ENCODE results near the gene CA11. TPM values are rescaled to one million over a fixed set of nuclear protein-coding genes. Genes with fewer than 3 reads are reported as not detected.
"Not testable (repeated sequence)": the region's sequence is repeated elsewhere in the genome, so short reads cannot be mapped to it uniquely, and the experiment has no call there.

The CA11 gene
- total RNA-seq, 1 donor from 2014 or later: 12.6 TPM

DNA sequence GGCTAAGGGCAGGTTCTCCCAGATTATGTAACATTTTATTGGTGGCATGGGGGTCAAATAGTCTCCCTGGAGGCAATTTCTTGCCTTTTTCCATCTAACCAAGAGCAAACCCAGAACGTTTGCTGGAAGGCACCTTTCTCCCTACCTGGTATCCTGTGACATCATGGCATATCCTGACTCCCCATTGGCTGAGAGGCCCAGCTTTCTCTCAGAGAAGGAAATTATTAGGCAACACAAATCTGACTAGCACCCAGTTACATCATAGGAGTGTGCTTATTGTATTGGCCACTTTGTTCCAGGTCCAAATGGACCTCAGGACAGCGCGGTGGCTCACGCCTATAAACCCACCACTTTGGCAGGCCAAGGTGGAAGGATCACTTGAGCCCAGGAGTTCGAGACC lies 13.8 kb upstream of the CA11 start:
- Mint-ChIP-seq H3K27ac (no peak overlapping the region), H3K9me3 (peaks cover 2% of the 10 kb centered on the region), H3K4me1 (peaks cover 15% of the 10 kb centered on the region), H3K27me3 (ENCODE audit: insufficient read depth, low read depth) (peaks cover 5% of the 10 kb centered on the region), H3K36me3 (no peaks in the 10 kb centered on the region), H3K4me3 (no peak overlapping the region)
- H2AFZ ChIP-seq (replicated peaks): no peak overlapping the region
- no peaks in the 10 kb centered on the region for H4K20me1 ChIP-seq (ENCODE audit: low read depth)
- H3K4me2 ChIP-seq: no peak overlapping the region
- no peak overlapping the region for H3K9ac ChIP-seq
- H3K4me3 ChIP-seq: no peak overlapping the region
- TF ChIP-seq EZH2phosphoT487 (IDR thresholded peaks at IDR 0.05) (no peak), EZH2 (IDR thresholded peaks at IDR 0.05) (no peak)
- TF ChIP-seq, protein P1, sequence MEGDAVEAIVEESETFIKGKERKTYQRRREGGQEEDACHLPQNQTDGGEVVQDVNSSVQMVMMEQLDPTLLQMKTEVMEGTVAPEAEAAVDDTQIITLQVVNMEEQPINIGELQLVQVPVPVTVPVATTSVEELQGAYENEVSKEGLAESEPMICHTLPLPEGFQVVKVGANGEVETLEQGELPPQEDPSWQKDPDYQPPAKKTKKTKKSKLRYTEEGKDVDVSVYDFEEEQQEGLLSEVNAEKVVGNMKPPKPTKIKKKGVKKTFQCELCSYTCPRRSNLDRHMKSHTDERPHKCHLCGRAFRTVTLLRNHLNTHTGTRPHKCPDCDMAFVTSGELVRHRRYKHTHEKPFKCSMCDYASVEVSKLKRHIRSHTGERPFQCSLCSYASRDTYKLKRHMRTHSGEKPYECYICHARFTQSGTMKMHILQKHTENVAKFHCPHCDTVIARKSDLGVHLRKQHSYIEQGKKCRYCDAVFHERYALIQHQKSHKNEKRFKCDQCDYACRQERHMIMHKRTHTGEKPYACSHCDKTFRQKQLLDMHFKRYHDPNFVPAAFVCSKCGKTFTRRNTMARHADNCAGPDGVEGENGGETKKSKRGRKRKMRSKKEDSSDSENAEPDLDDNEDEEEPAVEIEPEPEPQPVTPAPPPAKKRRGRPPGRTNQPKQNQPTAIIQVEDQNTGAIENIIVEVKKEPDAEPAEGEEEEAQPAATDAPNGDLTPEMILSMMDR (IDR thresholded peaks at IDR 0.05): no peak
- no peaks in the 10 kb centered on the region for H3K79me2 ChIP-seq (ENCODE audit: low read depth)
- no peaks in the 10 kb centered on the region for H3K9me3 ChIP-seq (ENCODE audit: low read depth)
- peaks cover 9% of the 10 kb centered on the region for H3K4me1 ChIP-seq
- H3K27me3 ChIP-seq: no peaks in the 10 kb centered on the region
- peaks cover 14% of the 10 kb centered on the region for H3F3A ChIP-seq (ENCODE audit: low read depth)
- H3K36me3 ChIP-seq: no peaks in the 10 kb centered on the region
- H3K27ac ChIP-seq: no peak overlapping the region
- DNase-seq (ENCODE audit: low spot score): no peak

DNA sequence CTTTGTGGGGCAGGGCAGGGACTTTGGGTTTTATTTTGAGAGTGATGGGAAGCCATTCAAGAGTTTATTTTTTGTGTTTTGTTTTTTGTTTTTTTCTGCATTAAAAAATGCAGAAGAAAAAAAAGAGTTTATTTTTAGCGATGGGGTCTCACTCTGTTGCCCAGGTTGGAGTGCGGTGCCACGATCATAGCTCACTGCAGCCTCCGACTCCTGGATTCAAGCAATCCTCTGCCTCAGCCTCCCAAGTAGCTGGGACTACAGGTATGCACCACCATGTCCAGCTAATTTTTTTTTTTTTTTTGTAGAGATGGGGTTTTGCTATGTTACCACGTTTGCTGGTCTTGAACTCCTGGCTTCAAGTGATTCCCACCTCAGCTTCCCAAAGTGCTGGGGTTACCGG lies 12.5 kb upstream of the CA11 start:
- no peaks in the 10 kb centered on the region for H3K36me3 Mint-ChIP-seq
- Histone ChIP-seq H4K20me1 (ENCODE audit: low read depth) (no peaks in the 10 kb centered on the region), H3K36me3 (no peaks in the 10 kb centered on the region), H2AFZ (replicated peaks) (no peak overlapping the region), H3F3A (ENCODE audit: low read depth) (peaks cover 10% of the 10 kb centered on the region), H3K27me3 (no peaks in the 10 kb centered on the region), H3K9ac (no peak overlapping the region), H3K79me2 (ENCODE audit: low read depth) (no peaks in the 10 kb centered on the region), H3K27ac (no peak overlapping the region), H3K4me3 (no peak overlapping the region), H3K4me2 (no peak overlapping the region), H3K4me1 (peaks cover 7% of the 10 kb centered on the region), H3K9me3 (ENCODE audit: low read depth) (no peaks in the 10 kb centered on the region)
- H3K9me3 Mint-ChIP-seq: peaks cover 2% of the 10 kb centered on the region
- peaks cover 7% of the 10 kb centered on the region for H3K27me3 Mint-ChIP-seq (ENCODE audit: insufficient read depth, low read depth)
- H3K4me3 Mint-ChIP-seq: peak overlapping the region; percentile 5
- H3K27ac Mint-ChIP-seq: no peak overlapping the region
- H3K4me1 Mint-ChIP-seq: peaks cover 21% of the 10 kb centered on the region
- TF ChIP-seq EZH2phosphoT487 (IDR thresholded peaks at IDR 0.05) (no peak), EZH2 (IDR thresholded peaks at IDR 0.05) (no peak)
- TF ChIP-seq, protein P1 (IDR thresholded peaks at IDR 0.05): no peak
- no peak for DNase-seq (ENCODE audit: low spot score)

- H3K36me3 Mint-ChIP-seq; H3K4me3 ChIP-seq; H3K36me3 ChIP-seq; H2AFZ ChIP-seq (replicated peaks); H3K79me2 ChIP-seq (ENCODE audit: low read depth); H3K27me3 ChIP-seq; H3K9me3 Mint-ChIP-seq; H3K4me1 ChIP-seq; H3K27me3 Mint-ChIP-seq (ENCODE audit: insufficient read depth, low read depth); DNase-seq (ENCODE audit: low spot score); H3K27ac Mint-ChIP-seq; H3K27ac ChIP-seq; H3K4me3 Mint-ChIP-seq; H3K9me3 ChIP-seq (ENCODE audit: low read depth); H4K20me1 ChIP-seq (ENCODE audit: low read depth); H3F3A ChIP-seq (ENCODE audit: low read depth); H3K9ac ChIP-seq; H3K4me2 ChIP-seq: not testable (repeated sequence)
- H3K4me1 Mint-ChIP-seq: peaks cover 21% of the 10 kb centered on the region
These were observed 11.8 kb upstream of the CA11 start for GRCh38 chr19:48657828-48658227.

DNA sequence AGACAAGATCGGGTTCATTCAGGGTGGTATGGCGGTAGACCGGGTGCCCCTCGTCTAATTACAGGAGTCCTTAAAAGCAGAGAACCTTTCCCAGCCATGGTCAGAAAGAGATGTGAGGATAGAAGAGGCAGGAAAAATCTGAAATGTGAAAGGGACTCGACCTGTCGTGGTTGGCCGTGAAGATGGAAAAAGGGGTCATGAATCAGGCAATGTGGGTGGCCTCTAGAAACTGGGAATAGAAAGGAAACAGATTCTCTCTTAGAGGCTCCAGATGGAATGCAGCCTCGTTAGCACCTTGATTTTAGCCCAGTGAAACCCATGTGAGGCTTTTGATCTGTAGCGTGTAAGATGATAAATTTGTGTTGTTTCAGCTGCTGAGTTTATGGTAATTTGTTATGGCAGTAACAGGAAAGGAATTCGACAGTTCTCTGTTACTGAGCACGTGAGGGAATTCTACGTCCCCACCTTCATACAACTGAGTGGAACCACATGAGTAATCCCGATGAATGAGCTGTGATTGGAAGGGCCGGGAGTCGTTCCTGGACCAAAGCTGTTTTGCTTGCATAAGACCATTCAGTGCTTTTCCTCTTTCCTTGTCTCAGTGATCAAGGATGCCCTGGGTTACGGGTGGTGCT lies 11.0 kb upstream of the CA11 start:
- Histone ChIP-seq H3K9me3 (ENCODE audit: low read depth) (no peaks in the 10 kb centered on the region), H3K4me2 (no peak overlapping the region), H3K4me3 (no peak overlapping the region), H3K27ac (no peak overlapping the region), H3K9ac (no peak overlapping the region), H3F3A (ENCODE audit: low read depth) (peaks cover 10% of the 10 kb centered on the region), H3K4me1 (peaks cover 7% of the 10 kb centered on the region), H4K20me1 (ENCODE audit: low read depth) (no peaks in the 10 kb centered on the region), H2AFZ (replicated peaks) (peak overlapping the region; percentile 61), H3K79me2 (ENCODE audit: low read depth) (no peaks in the 10 kb centered on the region), H3K27me3 (no peaks in the 10 kb centered on the region), H3K36me3 (no peaks in the 10 kb centered on the region)
- Mint-ChIP-seq H3K27me3 (ENCODE audit: insufficient read depth, low read depth) (peaks cover 4% of the 10 kb centered on the region), H3K36me3 (no peaks in the 10 kb centered on the region), H3K27ac (no peak overlapping the region), H3K4me1 (peaks cover 25% of the 10 kb centered on the region), H3K4me3 (no peak overlapping the region), H3K9me3 (no peaks in the 10 kb centered on the region)
- TF ChIP-seq EZH2 (IDR thresholded peaks at IDR 0.05) (no peak), EZH2phosphoT487 (IDR thresholded peaks at IDR 0.05) (no peak)
- TF ChIP-seq, protein P1 (IDR thresholded peaks at IDR 0.05): no peak
- no peak for DNase-seq (ENCODE audit: low spot score)

All from neural progenitor cell (in vitro differentiated cells).